GM12801 (cell line): ENCODE data around the gene C1QTNF7.

Source experiments
- CTCF ChIP-seq: IDR thresholded peaks from one replicate; pipeline ENCODE4 v1.5.1; 2011; ENCODE audit warnings: control low read depth; ENCODE audit not compliant: insufficient read length; ENCODE audit errors: extremely low read depth

Gene C1QTNF7

GRCh38 chr4:15457406-15458201, 29.8 kb downstream of the C1QTNF7 start:
- no peak for TF ChIP-seq CTCF

GRCh38 chr4:15458616-15459015, 30.8 kb downstream of the C1QTNF7 start:
- no peak for TF ChIP-seq CTCF

GRCh38 chr4:15459706-15460105, 31.9 kb downstream of the C1QTNF7 start:
- TF ChIP-seq CTCF: no peak

GRCh38 chr4:15466596-15466995, 38.8 kb downstream of the C1QTNF7 start:
- no peak for TF ChIP-seq CTCF

- TF ChIP-seq CTCF: no peak
Observed at GRCh38 chr4:15469402-15470127, 41.7 kb downstream of the C1QTNF7 start, which contains the start of gene CC2D2A. Gene CC2D2A (plus strand): TSS chr4:15469882. CDS start chr4:15475933, 6,051 bp downstream.

GRCh38 chr4:15470128-15470475, 42.3 kb downstream of the C1QTNF7 start:
- TF ChIP-seq CTCF: no peak

- TF ChIP-seq CTCF: no peak
Observed at GRCh38 chr4:15476396-15476795, 48.6 kb downstream of the C1QTNF7 start.
